ENCODE measurements around the gene PPFIBP2. TPM values are rescaled to one million over a fixed set of nuclear protein-coding genes. Genes with fewer than 3 reads are reported as not detected.

Gene PPFIBP2
- total RNA-seq, 6 donors from 2014 or later: 10.6 to 63.9 (median 36.7) TPM

DNA sequence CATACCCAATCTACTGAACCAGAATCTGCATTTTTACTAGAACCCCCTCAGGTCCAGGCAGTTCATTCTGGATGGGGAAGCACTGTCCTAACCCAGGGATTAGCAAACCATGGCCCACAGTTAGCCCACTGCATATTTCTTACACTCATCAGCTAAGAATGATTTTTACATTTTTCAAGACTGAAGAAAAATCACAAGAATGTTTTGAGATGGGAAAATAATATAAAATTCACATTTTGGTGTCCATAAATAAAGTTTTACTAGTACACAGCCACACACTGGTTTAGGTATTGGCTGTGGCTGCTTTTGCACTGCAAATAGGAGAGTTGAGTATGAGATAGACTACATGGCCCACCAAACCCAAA is 59.4 kb downstream of the PPFIBP2 start:
- ATAC-seq (ENCODE audit: low FRiP score in 2 of 2) (no peak), DNase-seq (no peak)
- TF ChIP-seq, protein P1, sequence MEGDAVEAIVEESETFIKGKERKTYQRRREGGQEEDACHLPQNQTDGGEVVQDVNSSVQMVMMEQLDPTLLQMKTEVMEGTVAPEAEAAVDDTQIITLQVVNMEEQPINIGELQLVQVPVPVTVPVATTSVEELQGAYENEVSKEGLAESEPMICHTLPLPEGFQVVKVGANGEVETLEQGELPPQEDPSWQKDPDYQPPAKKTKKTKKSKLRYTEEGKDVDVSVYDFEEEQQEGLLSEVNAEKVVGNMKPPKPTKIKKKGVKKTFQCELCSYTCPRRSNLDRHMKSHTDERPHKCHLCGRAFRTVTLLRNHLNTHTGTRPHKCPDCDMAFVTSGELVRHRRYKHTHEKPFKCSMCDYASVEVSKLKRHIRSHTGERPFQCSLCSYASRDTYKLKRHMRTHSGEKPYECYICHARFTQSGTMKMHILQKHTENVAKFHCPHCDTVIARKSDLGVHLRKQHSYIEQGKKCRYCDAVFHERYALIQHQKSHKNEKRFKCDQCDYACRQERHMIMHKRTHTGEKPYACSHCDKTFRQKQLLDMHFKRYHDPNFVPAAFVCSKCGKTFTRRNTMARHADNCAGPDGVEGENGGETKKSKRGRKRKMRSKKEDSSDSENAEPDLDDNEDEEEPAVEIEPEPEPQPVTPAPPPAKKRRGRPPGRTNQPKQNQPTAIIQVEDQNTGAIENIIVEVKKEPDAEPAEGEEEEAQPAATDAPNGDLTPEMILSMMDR (IDR thresholded peaks at IDR 0.05): no peak
- TF ChIP-seq POLR2A (IDR thresholded peaks at IDR 0.05) (no peak), POLR2AphosphoS5 (IDR thresholded peaks at IDR 0.05) (no peak), EP300 (IDR thresholded peaks at IDR 0.05) (no peak)
- Histone ChIP-seq H3K9me3 (no peaks in the 10 kb centered on the region), H3K27me3 (no peaks in the 10 kb centered on the region), H3K36me3 (no peaks in the 10 kb centered on the region), H3K4me1 (peaks cover 49 to 65% (median 52%) of the 10 kb centered on the region in 4 donors), H3K4me3 (no peak overlapping the region), H3K27ac (peak overlapping the region in 2 of 4 donors; percentile 17 to 78)

DNA sequence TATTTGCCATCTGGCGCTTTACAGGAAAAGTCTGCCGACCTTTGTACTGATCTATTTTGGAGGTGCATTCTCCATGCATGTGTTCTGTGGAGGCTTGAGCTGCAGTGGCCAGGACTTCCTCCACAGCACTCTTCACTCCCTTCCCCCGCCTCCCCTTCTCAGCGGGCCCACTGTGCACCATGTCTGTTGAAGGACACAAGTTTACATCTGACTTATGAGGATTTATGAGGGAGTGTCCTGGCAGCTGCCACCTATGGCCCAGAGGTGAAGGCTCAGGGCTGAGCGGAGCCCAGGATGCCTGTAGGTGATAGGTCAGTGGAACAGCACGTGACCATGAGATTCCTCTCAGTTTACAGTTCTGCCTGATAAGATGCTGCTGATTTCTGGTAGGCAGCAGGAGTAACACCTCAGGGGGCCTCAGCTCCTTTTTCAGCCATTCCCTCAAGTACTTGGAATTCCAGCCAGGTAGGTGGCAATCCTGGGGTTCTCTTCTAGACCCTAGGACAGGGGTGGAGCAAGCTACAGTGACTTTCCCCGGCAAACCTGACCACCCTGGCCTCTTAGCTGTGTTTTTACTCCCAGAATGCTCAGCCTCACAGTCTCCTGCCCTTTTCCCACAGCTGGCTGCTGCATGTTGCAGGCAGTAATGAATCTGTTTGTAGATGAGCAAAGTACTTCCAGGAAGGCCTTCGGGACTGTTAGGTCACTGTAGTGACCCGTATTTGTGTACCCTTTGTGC is 59.9 kb downstream of the PPFIBP2 start:
- Histone ChIP-seq H3K27me3 (no peaks in the 10 kb centered on the region), H3K9me3 (no peaks in the 10 kb centered on the region), H3K36me3 (no peaks in the 10 kb centered on the region), H3K4me3 (no peak overlapping the region), H3K4me1 (peaks cover 54 to 70% (median 57%) of the 10 kb centered on the region in 4 donors), H3K27ac (peak overlapping the region in 3 of 4 donors; percentile 17 to 88 (median 22))
- no peak for DNase-seq
- TF ChIP-seq POLR2A (IDR thresholded peaks at IDR 0.05) (no peak), POLR2AphosphoS5 (IDR thresholded peaks at IDR 0.05) (peak in 1 of 2 donors; percentile 24)
- 71 to 75% methylated on average over 8 to 9 of the region's 9 CpGs for WGBS, 2 donors
- no peak for ATAC-seq (ENCODE audit: low FRiP score in 2 of 2)

DNA sequence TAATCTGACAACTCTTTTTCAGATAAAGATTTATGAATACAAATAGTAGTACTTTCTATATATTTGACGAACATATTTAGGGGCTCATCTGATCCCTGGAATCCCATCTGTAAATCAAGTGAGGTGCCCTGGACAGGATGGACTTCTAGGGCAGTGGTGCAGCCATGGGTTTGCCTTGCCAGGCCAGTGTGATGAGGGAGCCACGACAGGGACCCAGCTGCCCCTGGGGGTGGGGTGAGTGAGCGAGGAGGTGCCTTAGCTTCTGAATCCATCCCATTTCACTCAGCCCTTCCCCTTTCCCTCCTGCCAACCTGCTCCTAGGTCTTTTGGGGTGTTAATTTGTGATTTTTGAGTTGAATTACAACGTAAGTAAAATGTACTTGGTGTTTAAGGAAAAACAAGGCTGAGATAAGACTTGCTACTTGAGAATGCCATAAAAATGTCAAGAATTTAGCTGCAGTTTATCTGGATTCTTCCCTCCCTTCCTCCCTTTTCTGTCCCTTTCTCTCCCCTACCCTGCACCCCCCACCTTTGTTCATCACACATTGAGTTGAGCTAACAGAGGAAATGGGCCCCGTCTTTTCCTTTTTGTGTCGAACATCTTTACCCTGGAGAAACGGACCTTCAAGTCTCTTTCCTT is 60.8 kb downstream of the PPFIBP2 start:
- Histone ChIP-seq H3K27me3 (no peaks in the 10 kb centered on the region), H3K36me3 (no peaks in the 10 kb centered on the region), H3K27ac (peak overlapping the region in 1 of 4 donors; percentile 88), H3K4me3 (no peak overlapping the region), H3K9me3 (no peaks in the 10 kb centered on the region), H3K4me1 (peaks cover 60 to 79% (median 62%) of the 10 kb centered on the region in 4 donors)
- no peak for DNase-seq
- 61 to 73% methylated on average over 7 of the region's 7 CpGs for WGBS, 2 donors
- TF ChIP-seq POLR2A (IDR thresholded peaks at IDR 0.05): no peak
- no peak for ATAC-seq (ENCODE audit: low FRiP score in 2 of 2)

DNA sequence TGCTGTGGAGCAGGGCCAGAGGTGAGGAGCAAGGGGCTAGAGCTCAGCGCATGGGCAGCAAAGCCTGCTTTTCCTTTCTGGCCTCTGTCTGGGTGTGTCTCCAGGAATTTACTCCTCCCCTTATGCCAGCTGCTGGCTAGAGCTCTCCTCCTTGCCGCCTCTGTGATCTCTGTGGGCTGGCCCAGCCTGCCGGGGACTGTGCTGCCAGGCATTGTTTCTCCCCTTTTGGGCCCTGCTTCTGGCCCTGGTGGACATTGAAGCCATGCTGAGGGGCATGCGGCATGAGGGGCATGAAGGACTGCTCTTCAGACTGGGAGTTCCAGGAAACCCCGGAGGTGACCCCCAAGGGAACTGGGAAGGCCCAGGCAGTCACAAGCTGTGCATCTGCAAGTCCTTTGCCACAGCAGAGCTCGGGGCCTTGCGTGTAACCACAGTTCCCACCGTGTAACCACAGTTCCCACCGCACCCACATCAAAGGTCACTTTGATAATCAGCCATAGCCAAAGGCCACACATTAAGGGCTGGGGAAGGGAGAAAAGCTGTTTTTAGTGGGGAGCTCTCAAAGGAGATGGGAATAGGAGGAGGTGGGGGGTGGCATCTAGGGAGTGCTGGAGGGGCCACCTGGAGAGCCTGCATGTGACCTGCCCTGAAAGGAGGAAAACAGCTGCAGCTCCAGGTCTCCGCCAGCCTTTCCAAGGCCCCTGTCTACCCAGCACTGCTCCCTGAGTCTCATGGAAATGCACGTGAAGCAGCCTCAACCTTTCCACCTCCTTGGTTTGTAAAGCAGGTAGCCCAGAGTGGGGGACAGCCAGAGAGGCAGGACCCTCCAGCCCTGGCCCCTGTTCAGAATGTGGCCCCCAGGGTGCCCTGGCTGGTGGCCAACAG is 62.3 kb downstream of the PPFIBP2 start:
- Histone ChIP-seq H3K4me1 (peaks cover 64 to 85% (median 70%) of the 10 kb centered on the region in 4 donors), H3K9me3 (no peaks in the 10 kb centered on the region), H3K4me3 (no peak overlapping the region), H3K27ac (peak overlapping the region; percentile 66 to 88 (median 77)), H3K27me3 (no peaks in the 10 kb centered on the region), H3K36me3 (no peaks in the 10 kb centered on the region)
- peak; percentile 28 to 75 for ATAC-seq (ENCODE audit: low FRiP score in 2 of 2)
- DNase-seq: peak; percentile 32 to 68
- WGBS, 2 donors: 40 to 46% methylated on average over 9 to 11 of the region's 11 CpGs
- TF ChIP-seq, protein P1 (IDR thresholded peaks at IDR 0.05): no peak
- no peak for TF ChIP-seq POLR2A (IDR thresholded peaks at IDR 0.05)
- TF ChIP-seq EP300 (IDR thresholded peaks at IDR 0.05): no peak
- TF ChIP-seq POLR2AphosphoS5 (IDR thresholded peaks at IDR 0.05): no peak

DNA sequence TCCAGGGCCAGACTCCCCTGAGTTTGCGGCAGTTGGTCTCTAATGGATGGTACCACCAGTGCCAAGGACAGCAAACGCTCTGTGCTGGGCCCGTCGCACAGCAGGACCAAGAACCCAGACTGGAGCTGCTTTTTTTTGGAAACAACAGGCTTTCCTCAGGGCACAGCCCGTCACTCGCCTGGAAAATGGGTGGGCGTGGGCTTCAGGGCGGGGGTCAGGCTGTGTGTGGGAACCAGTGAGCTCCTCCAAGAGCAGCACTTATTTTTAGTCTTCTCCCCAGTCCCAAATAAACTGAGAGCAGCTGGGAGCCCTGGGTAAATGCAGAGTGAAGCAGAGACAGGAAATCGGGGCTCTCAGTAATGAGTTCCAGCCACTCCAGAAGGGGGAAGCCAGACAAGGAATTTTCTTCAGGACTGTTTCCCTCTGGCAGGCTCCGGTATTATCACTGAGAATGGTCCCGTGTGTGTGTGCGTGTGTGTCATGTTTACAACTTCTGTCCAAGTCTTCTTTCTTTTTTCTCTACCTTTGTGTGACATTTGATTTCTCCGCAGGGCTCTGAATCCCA is 63.0 kb downstream of the PPFIBP2 start:
- DNase-seq: peak in 1 of 2 donors; percentile 67
- WGBS, 2 donors: 16 to 40% methylated on average over 4 to 13 of the region's 13 CpGs
- H3K36me3 ChIP-seq: no peaks in the 10 kb centered on the region
- TF ChIP-seq, protein P1 (IDR thresholded peaks at IDR 0.05): no peak
- TF ChIP-seq EP300 (IDR thresholded peaks at IDR 0.05) (no peak), POLR2AphosphoS5 (IDR thresholded peaks at IDR 0.05) (no peak), POLR2A (IDR thresholded peaks at IDR 0.05) (no peak)
- peak overlapping the region in 3 of 4 donors; percentile 4 to 38 (median 30) for H3K4me3 ChIP-seq
- ATAC-seq (ENCODE audit: low FRiP score in 2 of 2): peak; percentile 4 to 54
- peaks cover 63 to 81% (median 66%) of the 10 kb centered on the region in 4 donors for H3K4me1 ChIP-seq
- H3K27me3 ChIP-seq: no peaks in the 10 kb centered on the region
- peak overlapping the region; percentile 66 to 88 (median 77) for H3K27ac ChIP-seq
- no peaks in the 10 kb centered on the region for H3K9me3 ChIP-seq
